ENCODE results near the gene LPAR2.
A peak's percentile ranks its signal among the peaks of the same experiment; 100 is the strongest.
"Not testable (repeated sequence)": the region's sequence is repeated elsewhere in the genome, so short reads cannot be mapped to it uniquely, and the experiment has no call there.

Gene LPAR2

DNA sequence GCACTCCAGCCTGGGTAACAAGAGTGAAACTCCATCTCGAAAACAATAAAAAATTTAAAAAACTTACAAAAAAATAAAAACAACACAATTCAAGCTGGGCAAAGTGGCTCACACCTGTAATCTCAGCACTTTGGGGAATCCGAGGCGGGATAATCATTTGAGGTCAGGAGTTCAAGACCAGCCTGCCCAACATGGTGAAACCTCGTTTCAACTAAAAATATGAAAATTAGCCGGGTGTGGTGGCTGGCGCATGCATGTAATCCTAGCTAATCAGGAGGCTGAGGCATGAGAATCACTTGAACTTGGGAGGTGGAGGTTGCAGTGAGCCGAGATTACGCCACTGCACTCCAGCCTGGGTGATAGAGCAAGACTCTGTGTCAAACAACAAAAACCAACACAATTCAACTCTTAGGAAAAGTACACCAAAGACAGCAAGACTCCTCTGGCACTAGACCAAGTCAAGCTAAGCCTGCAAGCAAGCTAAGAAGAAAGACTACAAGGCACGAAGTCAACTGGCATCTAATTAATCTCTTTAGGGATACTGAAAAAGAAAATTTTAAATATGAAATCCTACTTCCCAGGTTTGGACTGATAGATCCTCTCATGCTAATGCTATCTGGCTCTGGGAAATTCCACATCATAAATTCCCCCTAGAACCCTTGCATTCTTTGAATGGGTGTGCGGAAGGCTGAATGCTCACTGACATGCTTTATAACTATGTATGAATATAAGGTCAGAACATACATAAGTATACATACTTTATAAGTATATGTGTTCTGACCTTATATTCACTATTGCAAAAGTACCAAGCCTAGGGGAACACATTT lies 17.4 kb downstream of the LPAR2 start:
- no peaks in the 10 kb centered on the region for H3K9me3 ChIP-seq (ENCODE audit: severe bottlenecking)
- H3K4me3 ChIP-seq (ENCODE audit: severe bottlenecking) = no peak overlapping the region
- ATAC-seq (ENCODE audit: low read depth) (no peak), DNase-seq (ENCODE audit: low spot score) (no peak)
- TF ChIP-seq, protein P1, sequence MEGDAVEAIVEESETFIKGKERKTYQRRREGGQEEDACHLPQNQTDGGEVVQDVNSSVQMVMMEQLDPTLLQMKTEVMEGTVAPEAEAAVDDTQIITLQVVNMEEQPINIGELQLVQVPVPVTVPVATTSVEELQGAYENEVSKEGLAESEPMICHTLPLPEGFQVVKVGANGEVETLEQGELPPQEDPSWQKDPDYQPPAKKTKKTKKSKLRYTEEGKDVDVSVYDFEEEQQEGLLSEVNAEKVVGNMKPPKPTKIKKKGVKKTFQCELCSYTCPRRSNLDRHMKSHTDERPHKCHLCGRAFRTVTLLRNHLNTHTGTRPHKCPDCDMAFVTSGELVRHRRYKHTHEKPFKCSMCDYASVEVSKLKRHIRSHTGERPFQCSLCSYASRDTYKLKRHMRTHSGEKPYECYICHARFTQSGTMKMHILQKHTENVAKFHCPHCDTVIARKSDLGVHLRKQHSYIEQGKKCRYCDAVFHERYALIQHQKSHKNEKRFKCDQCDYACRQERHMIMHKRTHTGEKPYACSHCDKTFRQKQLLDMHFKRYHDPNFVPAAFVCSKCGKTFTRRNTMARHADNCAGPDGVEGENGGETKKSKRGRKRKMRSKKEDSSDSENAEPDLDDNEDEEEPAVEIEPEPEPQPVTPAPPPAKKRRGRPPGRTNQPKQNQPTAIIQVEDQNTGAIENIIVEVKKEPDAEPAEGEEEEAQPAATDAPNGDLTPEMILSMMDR (IDR thresholded peaks at IDR 0.05; ENCODE audit: poor library complexity, severe bottlenecking) = no peak
- peaks cover 6% of the 10 kb centered on the region; the same call in 1 of the 2 replicates for H3K36me3 ChIP-seq (ENCODE audit: low read depth)
- no peak overlapping the region for H3K27ac ChIP-seq (ENCODE audit: poor library complexity, severe bottlenecking)
- H3K4me1 ChIP-seq (ENCODE audit: insufficient read depth, poor library complexity, severe bottlenecking) = peaks cover 24% of the 10 kb centered on the region
- no peaks in the 10 kb centered on the region for H3K27me3 ChIP-seq (ENCODE audit: insufficient read depth, poor library complexity, severe bottlenecking)

DNA sequence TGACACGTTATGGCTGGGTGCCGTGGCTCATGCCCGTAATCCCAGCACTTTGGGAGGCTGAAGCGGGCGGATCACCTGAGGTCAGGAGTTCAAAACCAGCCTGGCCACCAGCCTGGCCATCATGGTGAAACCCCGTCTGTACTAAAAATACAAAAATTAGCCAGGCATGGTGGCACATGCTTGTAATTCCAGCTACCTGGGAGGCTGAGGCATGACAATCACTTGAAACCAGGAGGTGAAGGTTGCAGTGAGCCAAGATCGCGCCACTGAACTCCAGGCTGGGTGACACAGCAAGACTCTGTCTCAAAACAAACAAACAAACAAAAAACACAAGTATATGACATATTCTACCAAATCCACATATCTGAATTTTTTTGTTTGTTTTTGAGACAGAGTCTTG lies 21.3 kb downstream of the LPAR2 start:
- not testable (repeated sequence) for H3K36me3 ChIP-seq (ENCODE audit: low read depth); H3K9me3 ChIP-seq (ENCODE audit: severe bottlenecking); DNase-seq (ENCODE audit: low spot score); ATAC-seq (ENCODE audit: low read depth); H3K27me3 ChIP-seq (ENCODE audit: insufficient read depth, poor library complexity, severe bottlenecking); H3K4me3 ChIP-seq (ENCODE audit: severe bottlenecking)
- peaks cover 38% of the 10 kb centered on the region for H3K4me1 ChIP-seq (ENCODE audit: insufficient read depth, poor library complexity, severe bottlenecking)
- peak overlapping the region; percentile 56 for H3K27ac ChIP-seq (ENCODE audit: poor library complexity, severe bottlenecking)

DNA sequence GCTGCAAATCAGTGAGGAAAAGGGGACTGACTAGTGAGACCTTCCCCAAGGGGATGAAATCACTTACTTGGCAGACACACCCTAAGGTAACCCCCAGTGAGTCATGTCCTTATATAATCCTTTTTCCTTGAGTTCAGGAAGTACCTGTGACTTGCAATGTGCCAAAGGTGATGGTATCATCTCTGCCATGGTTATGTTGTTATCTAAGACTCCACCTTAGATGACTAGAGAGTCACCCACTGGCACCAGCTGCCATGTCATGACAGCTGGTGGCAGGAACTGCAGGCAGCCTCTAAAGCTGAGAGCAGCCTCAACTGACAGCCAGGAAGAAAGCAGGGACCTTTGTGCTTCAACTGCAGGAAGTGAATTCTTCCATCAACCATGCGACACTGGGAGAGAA lies 22.0 kb downstream of the LPAR2 start:
- Histone ChIP-seq H3K4me3 (ENCODE audit: severe bottlenecking) (no peak overlapping the region), H3K36me3 (ENCODE audit: low read depth) (peaks cover 3% of the 10 kb centered on the region; the same call in 1 of the 2 replicates), H3K27ac (ENCODE audit: poor library complexity, severe bottlenecking) (peak overlapping the region; percentile 56), H3K4me1 (ENCODE audit: insufficient read depth, poor library complexity, severe bottlenecking) (peaks cover 38% of the 10 kb centered on the region), H3K27me3 (ENCODE audit: insufficient read depth, poor library complexity, severe bottlenecking) (no peaks in the 10 kb centered on the region), H3K9me3 (ENCODE audit: severe bottlenecking) (no peaks in the 10 kb centered on the region)
- TF ChIP-seq, protein P1 (IDR thresholded peaks at IDR 0.05; ENCODE audit: poor library complexity, severe bottlenecking) = no peak
- ATAC-seq (ENCODE audit: low read depth) (peak; percentile 75), DNase-seq (ENCODE audit: low spot score) (no peak)

DNA sequence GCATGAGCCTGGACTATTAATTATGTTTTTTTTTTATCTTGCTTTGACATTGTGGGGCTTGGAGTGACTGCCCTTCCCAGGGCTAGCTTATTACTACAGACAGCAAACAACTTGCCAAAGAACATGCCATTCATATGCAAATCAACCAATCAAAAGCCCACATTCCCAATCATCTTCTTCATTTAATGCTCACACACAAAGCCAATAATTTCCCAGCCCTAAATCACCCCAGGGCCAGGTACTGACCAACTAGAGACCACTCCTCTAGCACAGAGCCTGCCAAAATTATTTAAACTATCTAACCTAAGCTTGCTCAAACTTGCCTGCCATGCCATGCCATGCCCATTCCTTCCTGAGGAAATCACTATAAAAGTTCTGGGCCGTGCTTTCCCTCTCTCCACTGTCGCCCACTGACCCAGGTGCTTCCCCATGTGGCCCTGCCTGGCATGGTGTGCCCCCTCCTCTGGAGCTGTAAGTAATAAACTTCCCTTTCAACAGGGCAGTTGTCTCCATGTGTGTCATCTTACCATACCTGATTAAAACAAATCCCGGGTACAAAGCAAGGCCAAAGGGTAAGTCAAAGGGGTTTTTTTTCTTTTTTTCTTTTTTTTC lies 25.2 kb downstream of the LPAR2 start:
- Histone ChIP-seq H3K4me3 (ENCODE audit: severe bottlenecking) (no peak overlapping the region), H3K9me3 (ENCODE audit: severe bottlenecking) (no peaks in the 10 kb centered on the region), H3K27me3 (ENCODE audit: insufficient read depth, poor library complexity, severe bottlenecking) (no peaks in the 10 kb centered on the region), H3K4me1 (ENCODE audit: insufficient read depth, poor library complexity, severe bottlenecking) (peaks cover 38% of the 10 kb centered on the region), H3K36me3 (ENCODE audit: low read depth) (peaks cover 3% of the 10 kb centered on the region; the same call in 1 of the 2 replicates), H3K27ac (ENCODE audit: poor library complexity, severe bottlenecking) (peak overlapping the region; percentile 83)
- TF ChIP-seq, protein P1 (IDR thresholded peaks at IDR 0.05; ENCODE audit: poor library complexity, severe bottlenecking) = no peak
- peak; percentile 85 for ATAC-seq (ENCODE audit: low read depth)
- no peak for DNase-seq (ENCODE audit: low spot score)

DNA sequence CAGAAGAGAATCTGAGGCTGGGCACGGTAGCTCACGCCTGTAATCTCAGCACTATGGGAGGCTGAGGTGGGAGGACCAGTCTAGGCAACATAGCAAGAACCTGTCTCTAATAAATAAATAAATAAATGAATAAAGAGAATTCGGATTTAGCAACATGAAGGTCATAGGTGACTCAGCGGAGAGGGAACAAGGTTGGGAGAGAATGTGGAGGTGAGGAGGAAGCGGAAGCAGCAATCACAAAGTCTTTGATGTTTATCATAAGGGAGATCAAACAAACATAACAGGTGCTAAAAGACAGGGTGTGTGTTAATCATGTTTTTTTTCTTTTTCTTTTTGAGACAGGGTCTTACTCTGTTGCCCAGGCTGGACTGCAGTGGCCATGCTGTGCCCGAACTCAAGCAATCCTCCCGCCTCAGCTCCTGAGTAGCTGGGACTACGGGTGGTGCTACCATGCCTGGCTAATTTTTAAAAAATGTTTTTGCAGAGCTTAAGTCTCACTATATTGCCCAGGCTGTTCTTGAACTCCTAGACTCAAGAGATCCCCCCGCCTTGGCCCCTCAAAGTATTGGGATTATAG lies 25.8 kb downstream of the LPAR2 start:
- Histone ChIP-seq H3K36me3 (ENCODE audit: low read depth) (no peaks in the 10 kb centered on the region; the same call in 1 of the 2 replicates), H3K4me1 (ENCODE audit: insufficient read depth, poor library complexity, severe bottlenecking) (peaks cover 38% of the 10 kb centered on the region), H3K27ac (ENCODE audit: poor library complexity, severe bottlenecking) (peak overlapping the region; percentile 83)

More for the DNA sequence above, 25.8 kb downstream of the LPAR2 start:
- no peak overlapping the region for H3K4me3 ChIP-seq (ENCODE audit: severe bottlenecking)
- no peaks in the 10 kb centered on the region for H3K27me3 ChIP-seq (ENCODE audit: insufficient read depth, poor library complexity, severe bottlenecking)
- TF ChIP-seq, protein P1 (IDR thresholded peaks at IDR 0.05; ENCODE audit: poor library complexity, severe bottlenecking) = no peak
- H3K9me3 ChIP-seq (ENCODE audit: severe bottlenecking) = no peaks in the 10 kb centered on the region
- ATAC-seq (ENCODE audit: low read depth) (no peak), DNase-seq (ENCODE audit: low spot score) (no peak)
